GM21576 (cell line): ENCODE measurements around the gene IQSEC1.

Experiments used
- ATAC-seq: cut with Tn5 transposase; IDR thresholded peaks from one replicate; pipeline ENCODE4 v1.9.1; 2021; ENCODE audit warnings: mild to moderate bottlenecking, moderate library complexity; ENCODE audit not compliant: unreplicated experiment

IQSEC1 gene

DNA sequence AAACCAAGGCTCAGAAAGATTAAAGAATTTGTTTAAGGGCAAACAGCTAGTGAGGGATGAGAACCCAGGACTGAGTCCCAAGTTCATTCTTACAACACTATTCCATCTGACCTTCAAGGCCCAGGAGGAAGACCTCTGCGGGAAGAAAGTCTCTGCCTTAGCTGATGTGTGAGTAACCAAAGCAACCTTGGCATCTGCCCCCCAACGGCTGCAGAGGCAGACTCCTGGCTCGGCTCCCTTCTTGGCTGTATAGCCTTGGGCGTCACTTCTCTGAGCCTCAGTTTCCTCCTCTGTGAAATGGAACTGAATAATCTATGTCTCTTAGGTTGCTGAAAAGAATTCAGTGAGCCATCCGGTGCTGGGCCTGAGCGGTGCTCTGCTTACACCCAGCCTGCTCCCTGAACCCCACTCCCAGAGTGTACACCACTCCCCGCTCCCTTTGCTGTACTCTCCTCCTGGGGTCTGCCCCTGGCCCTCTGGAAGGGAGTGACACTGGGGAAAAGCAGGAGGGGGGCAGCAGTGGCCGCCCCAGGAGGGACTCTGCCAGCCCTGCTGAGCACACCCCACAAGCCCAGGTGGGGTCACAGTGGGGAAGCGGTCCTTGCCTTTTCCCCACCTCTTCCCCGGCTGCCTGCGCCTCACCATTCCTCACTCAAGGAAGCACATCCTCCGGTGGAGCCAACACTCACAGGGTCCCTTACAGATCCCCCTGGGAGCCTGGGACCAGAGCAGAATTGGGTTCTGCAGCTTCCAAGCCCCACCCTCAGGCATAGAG, 97.3 kb downstream of the IQSEC1 start:
- ATAC-seq, result no peak

DNA sequence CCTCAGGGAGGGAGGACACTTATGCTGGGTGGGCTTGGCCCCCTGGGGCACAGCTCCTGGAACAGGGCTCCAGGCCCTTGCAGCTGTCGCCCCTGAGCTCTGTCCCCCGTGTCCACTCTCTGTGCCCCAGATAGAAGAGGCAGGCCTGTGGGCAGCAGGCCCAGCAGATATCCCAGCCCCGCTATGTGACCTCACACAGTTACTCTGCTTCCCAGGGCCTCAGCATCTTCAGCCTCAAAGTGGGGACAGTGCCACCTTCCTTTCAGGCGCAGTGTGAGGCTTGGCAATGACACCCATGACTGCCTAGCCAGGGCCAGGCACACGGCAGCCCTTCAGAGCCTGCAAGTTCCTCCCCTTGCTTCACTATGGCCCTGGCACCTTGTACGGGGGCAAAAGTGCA, 98.4 kb downstream of the IQSEC1 start:
- no peak for ATAC-seq

- ATAC-seq, result no peak
Observed at GRCh38 chr3:12974334-12974733, 98.9 kb downstream of the IQSEC1 start.

GRCh38 chr3:12973827-12974226, 99.4 kb downstream of the IQSEC1 start:
- ATAC-seq, result no peak

GRCh38 chr3:12972781-12973702, 100.2 kb downstream of the IQSEC1 start:
- no peak for ATAC-seq

GRCh38 chr3:12972043-12972442, 101.2 kb downstream of the IQSEC1 start:
- no peak for ATAC-seq

DNA sequence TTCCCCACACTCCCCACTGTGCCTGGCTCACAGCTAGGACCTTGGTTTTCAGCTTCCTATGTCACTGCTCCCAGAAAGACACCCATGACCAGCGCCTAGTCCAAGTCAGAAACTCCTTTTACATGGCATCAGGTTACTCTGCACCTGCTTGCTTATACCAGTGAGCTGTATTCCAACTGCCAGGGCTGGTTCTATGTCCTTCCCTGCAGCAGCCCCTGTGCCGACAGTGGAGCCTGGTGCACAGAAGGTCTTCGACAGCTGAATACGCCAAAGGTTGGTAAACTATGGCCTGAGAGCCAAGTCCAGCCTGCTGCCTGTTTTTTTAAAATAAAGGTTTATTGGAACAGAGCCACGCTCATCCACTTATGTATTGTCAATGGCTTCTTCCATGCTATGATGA, 102.5 kb downstream of the IQSEC1 start:
- ATAC-seq, result no peak

GRCh38 chr3:12969486-12969885, 103.7 kb downstream of the IQSEC1 start:
- no peak for ATAC-seq

DNA sequence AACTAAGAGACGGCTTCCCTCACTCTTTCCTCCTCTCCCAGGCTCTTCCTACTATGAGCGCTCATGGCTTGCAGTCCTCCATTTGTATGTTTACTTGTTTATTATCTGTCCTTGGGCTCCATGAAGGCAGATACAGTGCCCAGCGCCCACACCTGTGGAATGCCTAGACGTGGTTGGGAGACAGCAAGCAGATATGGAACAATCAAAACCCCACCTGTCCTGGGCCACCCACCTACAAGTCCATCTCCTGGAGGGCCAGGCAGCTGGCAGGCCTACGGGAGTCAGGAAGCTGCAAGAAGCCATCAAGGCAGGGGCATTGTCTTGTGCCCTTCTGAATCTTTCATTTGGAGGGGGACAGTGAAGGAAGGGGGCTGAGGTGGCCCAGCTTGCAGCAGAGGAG, 104.7 kb downstream of the IQSEC1 start:
- no peak for ATAC-seq

DNA sequence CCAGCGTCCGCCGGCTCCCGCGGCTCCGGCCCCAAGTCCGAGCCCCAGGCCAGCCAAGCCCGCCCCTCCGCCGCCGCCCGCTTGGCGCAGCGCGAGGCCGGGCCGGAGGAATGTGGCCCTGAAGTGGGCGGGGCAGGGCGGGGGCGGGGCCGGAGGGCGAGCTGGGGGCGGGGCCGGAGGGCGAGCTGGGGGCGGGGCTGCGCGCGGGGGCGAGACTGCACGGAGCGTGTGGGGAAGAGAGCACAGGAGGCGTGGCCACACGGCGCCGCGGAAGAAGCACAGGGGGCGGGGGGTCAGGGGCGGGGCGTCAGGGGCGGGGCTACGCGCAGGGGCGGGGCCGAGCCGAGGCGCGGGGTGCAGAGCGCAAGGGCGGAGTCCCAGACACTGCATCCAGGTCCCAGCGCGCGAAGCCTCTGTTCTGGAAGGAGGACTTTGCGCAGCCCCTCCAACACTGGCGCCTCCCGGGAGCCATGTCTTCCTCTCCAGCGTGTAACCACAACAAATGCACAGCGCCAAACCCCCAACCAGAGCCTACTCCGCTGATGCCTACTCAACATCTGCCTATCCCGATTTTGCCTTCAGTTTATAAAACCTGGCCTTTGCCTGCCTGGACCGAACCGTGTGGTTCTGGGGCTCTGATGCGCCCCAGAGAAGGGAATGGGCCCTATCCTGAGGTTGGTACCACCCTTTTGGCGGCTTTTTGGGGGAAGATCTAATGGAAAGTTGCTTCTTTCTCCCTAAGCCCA, 105.5 kb downstream of the IQSEC1 start:
- ATAC-seq, result peak; percentile 70

- ATAC-seq, result peak; percentile 10
Observed at GRCh38 chr3:12966847-12967605, 106.2 kb downstream of the IQSEC1 start.

DNA sequence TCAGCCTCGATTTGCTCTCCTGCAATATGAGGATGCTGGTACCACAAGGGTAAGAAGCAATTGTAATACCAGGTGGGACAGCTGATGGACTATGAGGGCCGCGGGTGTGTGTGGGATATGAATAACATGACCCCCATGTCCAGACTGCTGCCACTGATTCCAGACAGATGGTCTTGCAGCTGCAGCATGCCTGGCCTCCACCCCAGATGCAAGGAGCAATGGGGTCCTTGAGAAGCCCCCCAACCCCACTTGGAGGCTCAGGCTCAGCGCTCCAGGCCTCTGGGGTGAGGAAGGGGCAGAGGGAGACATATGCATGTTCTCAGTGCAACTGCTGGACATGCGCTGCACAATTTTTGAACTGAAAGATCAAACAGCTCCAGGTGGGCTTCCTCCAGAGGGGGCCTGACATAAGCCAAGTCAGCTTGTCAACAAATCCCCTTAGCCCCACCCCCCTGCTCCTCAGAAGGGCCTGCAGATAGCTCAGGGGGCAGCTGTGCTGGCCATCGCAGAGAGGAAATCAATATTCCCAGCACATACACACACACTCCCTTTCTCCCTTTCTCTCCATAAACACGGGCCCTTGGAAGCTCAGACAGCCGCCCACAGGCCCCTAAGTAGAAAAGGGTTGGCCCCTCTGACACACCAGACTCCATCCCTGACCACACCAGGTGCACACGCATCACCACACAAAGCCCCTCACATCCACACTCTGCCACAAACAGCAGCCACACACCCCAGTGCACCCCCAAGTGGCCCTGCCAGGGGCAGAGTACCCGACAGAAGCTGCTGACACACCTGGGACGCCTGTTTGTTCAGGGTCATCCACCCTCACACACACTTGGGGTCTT, 107.0 kb downstream of the IQSEC1 start:
- ATAC-seq, result no peak

- ATAC-seq, result no peak
Observed at GRCh38 chr3:12964711-12965612, 108.3 kb downstream of the IQSEC1 start.

GRCh38 chr3:12963922-12964701, 109.1 kb downstream of the IQSEC1 start:
- no peak for ATAC-seq

DNA sequence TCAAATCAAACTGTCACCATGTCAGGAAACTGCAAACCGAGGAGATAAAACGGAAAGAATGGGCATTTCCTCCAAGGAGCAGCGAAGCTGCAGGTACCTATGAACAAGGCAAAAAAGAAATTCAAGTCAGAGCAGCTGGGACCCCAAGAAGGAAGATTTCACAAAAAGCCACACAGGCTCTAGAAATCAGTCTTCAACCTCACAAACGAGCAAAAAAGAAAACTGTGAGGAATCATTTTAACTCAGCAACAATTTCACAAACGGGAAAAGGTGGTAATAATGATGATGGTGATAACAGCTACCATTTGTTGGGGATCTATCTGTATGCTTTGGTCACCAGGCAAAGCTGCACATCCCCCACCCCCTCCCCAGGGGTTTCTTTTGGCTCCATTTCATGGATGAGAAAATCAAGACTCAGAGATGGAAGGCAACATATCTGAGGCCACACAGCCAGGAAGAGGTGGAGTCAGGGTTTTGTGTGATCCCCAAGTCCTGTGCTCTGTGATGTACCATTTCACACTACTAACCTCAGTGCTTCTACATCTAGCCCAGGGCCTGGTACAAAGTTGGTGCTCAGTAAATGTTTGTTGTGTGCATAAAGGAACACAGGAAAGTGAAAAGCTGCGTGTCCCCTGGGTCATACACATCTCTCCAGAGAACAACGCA, 109.9 kb downstream of the IQSEC1 start:
- no peak for ATAC-seq

- ATAC-seq, result no peak
Observed at GRCh38 chr3:12962292-12962691, 110.9 kb downstream of the IQSEC1 start.

GRCh38 chr3:12961697-12962036, 111.6 kb downstream of the IQSEC1 start:
- no peak for ATAC-seq
